Hematopoietic multipotent progenitor cell (in vitro differentiated cells): ENCODE results near the gene YARS2. TPM values are rescaled to one million over a fixed set of nuclear protein-coding genes. Genes with fewer than 3 reads are reported as not detected.

Experiments
- small RNA-seq: library from RNA; depleted of rRNA; stranded (forward); fragments of <200 nt; gene quantifications from one replicate; pipeline ENCODE3, GENCODE V24; 2012
- total RNA-seq: library from RNA; depleted of rRNA; stranded (reverse); fragments of >200 nt; gene quantifications from one replicate; pipeline ENCODE4 v1.2.3, GENCODE V29; 2012

YARS2 gene
- total RNA-seq, 1 donor, result 47.4 TPM

Small RNAs within 50 kb of the gene (small RNA-seq; reads per million reads assigned to genes)
- gene RF00019, result not detected

Other genes starting within 250 kb of the YARS2 start
- 36.4 TPM for gene DNM1L, start 76.6 kb downstream of the YARS2 start, total RNA-seq
- 5.9 TPM for gene PKP2, start 140.9 kb upstream of the YARS2 start, total RNA-seq